Thymus (tissue), 14 donors: ENCODE measurements around the gene TNRC6B. TPM values are rescaled to one million over a fixed set of nuclear protein-coding genes. Genes with fewer than 3 reads are reported as not detected.
A peak's percentile ranks its signal among the peaks of the same experiment; 100 is the strongest.

Experiments
- DNase-seq, 9 donors: peaks; one replicate each; pipeline ENCODE4 v3.0.0-alpha.2; 2013; ENCODE audit warnings: low spot score in 9 of 9, low read depth in 6 of 9, missing footprints in 1 of 9
- H3K27ac ChIP-seq, 2 donors: one replicate each; pipeline ENCODE4 v1.5.1; 2013; ENCODE audit warnings: control low read depth in 1 of 2, low read depth in 1 of 2, low read length in 1 of 2, mild to moderate bottlenecking in 1 of 2, moderate library complexity in 1 of 2
- H3K27me3 ChIP-seq, 2 donors: one replicate each; pipeline ENCODE4 v1.5.1; 2013; ENCODE audit warnings: low read length in 1 of 2; ENCODE audit not compliant: control insufficient read depth in 2 of 2, insufficient read depth in 1 of 2
- H3K36me3 ChIP-seq, 2 donors: one replicate each; pipeline ENCODE4 v1.5.1; 2013; ENCODE audit warnings: low read length in 1 of 2, mild to moderate bottlenecking in 1 of 2, moderate library complexity in 1 of 2; ENCODE audit not compliant: control insufficient read depth in 2 of 2, insufficient read depth in 2 of 2
- H3K4me1 ChIP-seq, 2 donors: one replicate each; pipeline ENCODE4 v1.5.1; 2013; ENCODE audit warnings: low read length in 2 of 2; ENCODE audit not compliant: control insufficient read depth in 2 of 2, insufficient read depth in 2 of 2
- H3K4me3 ChIP-seq, 2 donors: one replicate each; pipeline ENCODE4 v1.5.1; 2013; ENCODE audit warnings: low read length in 2 of 2, control low read depth in 1 of 2, mild to moderate bottlenecking in 1 of 2
- H3K9me3 ChIP-seq, 2 donors: one replicate each; pipeline ENCODE4 v1.5.1; 2013; ENCODE audit warnings: low read length in 1 of 2, mild to moderate bottlenecking in 1 of 2; ENCODE audit not compliant: control insufficient read depth in 2 of 2, insufficient read depth in 1 of 2
- WGBS: extraction: QIAGEN DNeasy Blood & Tissue Kit; methylation state at CpG from one replicate; pipeline ENCODE4 v1.1.7; 2013; 5-methylcytosine and 5-hydroxymethylcytosine counted together
- long read RNA-seq, 10 donors: transcript quantifications; one replicate each; lab custom pipeline, GENCODE V29; 2026
- polyA plus RNA-seq: library from polyadenylated mRNA; stranded (reverse); fragments of 200-250 nt; gene quantifications from one replicate; pipeline ENCODE4 v1.2.3, GENCODE V29; 2013
- total RNA-seq: library from RNA; stranded (reverse); fragments of 120-200 nt; gene quantifications from one replicate; pipeline ENCODE4 v1.2.4, GENCODE V29; 2013
- donor health status: healthy.

TNRC6B gene
- total RNA-seq (20.4 TPM), polyA plus RNA-seq (13.3 TPM)
- long read RNA-seq, donor 1, result 0 reads
- long read RNA-seq, donor 2, partial matches to known transcripts, result 0 of 1 reads
- long read RNA-seq, donor 2, other reads (novel, unspliced or antisense), result 0 of 1 reads
- long read RNA-seq, donor 3, partial matches to known transcripts, result 19 of 19 reads
- long read RNA-seq, donor 3, other reads (novel, unspliced or antisense), result 0 of 19 reads
- long read RNA-seq, donor 4, result 0 reads
- long read RNA-seq, donor 5, result 0 reads
- long read RNA-seq, donor 6, result 0 reads
- long read RNA-seq, donor 7, partial matches to known transcripts, result 0 of 2 reads
- long read RNA-seq, donor 7, other reads (novel, unspliced or antisense), result 0 of 2 reads
- long read RNA-seq, donor 8, result 0 reads
- long read RNA-seq, donor 9, result 0 reads
- long read RNA-seq, donor 10, result 0 reads

- Histone ChIP-seq H3K4me3 (peak within 1 kb of the TSS; percentile 69 to 80), H3K27ac (peak within 1 kb of the TSS; percentile 87 to 91), H3K4me1 (peaks cover 25 to 38% of the 10 kb centered on the region in 2 donors), H3K9me3 (no peaks in the 10 kb centered on the region), H3K36me3 (peaks cover 0 to 10% of the 10 kb centered on the region in 2 donors), H3K27me3 (no peaks in the 10 kb centered on the region)
- DNase-seq, result peak; percentile 80 to 98 (median 93)
- WGBS, result under 1% methylated on average over 10 of the region's 10 CpGs
These were observed at the start of gene TNRC6B for GRCh38 chr22:40177738-40178416. TSS of gene TNRC6B (plus strand) at chr22:40177925. CDS start at chr22:40178136, 211 bp downstream.

GRCh38 chr22:40128989-40129388, 48.7 kb upstream of the TNRC6B start:
- Histone ChIP-seq H3K9me3 (no peaks in the 10 kb centered on the region), H3K4me1 (peaks cover 2 to 12% of the 10 kb centered on the region in 2 donors), H3K27ac (peak overlapping the region in 1 of 2 donors; percentile 45), H3K27me3 (no peaks in the 10 kb centered on the region), H3K4me3 (no peak overlapping the region), H3K36me3 (peaks cover 27 to 48% of the 10 kb centered on the region in 2 donors)
- 26% methylated on average over 4 of the region's 4 CpGs for WGBS
- DNase-seq, result peak in 4 of 9 donors; percentile 18 to 61 (median 26)

- Histone ChIP-seq H3K36me3 (peaks cover 14 to 40% of the 10 kb centered on the region in 2 donors), H3K9me3 (no peaks in the 10 kb centered on the region), H3K27ac (no peak overlapping the region), H3K4me3 (no peak overlapping the region), H3K27me3 (no peaks in the 10 kb centered on the region), H3K4me1 (no peaks in the 10 kb centered on the region)
- 98% methylated on average over 4 of the region's 4 CpGs for WGBS
- no peak for DNase-seq
These were observed 40.6 kb upstream of the TNRC6B start for GRCh38 chr22:40137132-40137531.

GRCh38 chr22:40138866-40139265, 38.9 kb upstream of the TNRC6B start:
- H3K4me3 ChIP-seq, result no peak overlapping the region
- no peaks in the 10 kb centered on the region for H3K27me3 ChIP-seq
- DNase-seq, result no peak
- no peak overlapping the region for H3K27ac ChIP-seq
- H3K36me3 ChIP-seq, result peaks cover 14 to 42% of the 10 kb centered on the region in 2 donors
- no peaks in the 10 kb centered on the region for H3K4me1 ChIP-seq
- no peaks in the 10 kb centered on the region for H3K9me3 ChIP-seq

GRCh38 chr22:40147388-40148176, 30.1 kb upstream of the TNRC6B start:
- no peaks in the 10 kb centered on the region for H3K27me3 ChIP-seq
- WGBS, result 93% methylated on average over 10 of the region's 10 CpGs
- H3K27ac ChIP-seq, result no peak overlapping the region
- no peaks in the 10 kb centered on the region for H3K9me3 ChIP-seq
- H3K36me3 ChIP-seq, result peaks cover 7 to 10% of the 10 kb centered on the region in 2 donors
- DNase-seq, result no peak
- no peak overlapping the region for H3K4me3 ChIP-seq
- H3K4me1 ChIP-seq, result no peaks in the 10 kb centered on the region

- H3K4me3 ChIP-seq, result no peak overlapping the region
- H3K9me3 ChIP-seq, result no peaks in the 10 kb centered on the region
- H3K36me3 ChIP-seq, result peaks cover 14 to 17% of the 10 kb centered on the region in 2 donors
- 95% methylated on average over 4 of the region's 4 CpGs for WGBS
- peaks cover 0 to 2% of the 10 kb centered on the region in 2 donors for H3K4me1 ChIP-seq
- no peak overlapping the region for H3K27ac ChIP-seq
- no peak for DNase-seq
- H3K27me3 ChIP-seq, result no peaks in the 10 kb centered on the region
These were observed 24.5 kb upstream of the TNRC6B start for GRCh38 chr22:40153192-40153591.

GRCh38 chr22:40153705-40154104, 24.0 kb upstream of the TNRC6B start:
- H3K9me3 ChIP-seq, result no peaks in the 10 kb centered on the region
- H3K4me1 ChIP-seq, result peaks cover 0 to 2% of the 10 kb centered on the region in 2 donors

GRCh38 chr22:40156001-40156516, 21.7 kb upstream of the TNRC6B start:
- no peak overlapping the region for H3K27ac ChIP-seq
- H3K27me3 ChIP-seq, result no peaks in the 10 kb centered on the region
- H3K4me1 ChIP-seq, result peaks cover 0 to 2% of the 10 kb centered on the region in 2 donors
- no peaks in the 10 kb centered on the region for H3K9me3 ChIP-seq
- 85% methylated on average over 7 of the region's 7 CpGs for WGBS
- DNase-seq, result peak in 2 of 9 donors; percentile 12 to 31
- H3K36me3 ChIP-seq, result peaks cover 20 to 21% of the 10 kb centered on the region in 2 donors
- no peak overlapping the region for H3K4me3 ChIP-seq

More at GRCh38 chr22:40153705-40154104, 24.0 kb upstream of the TNRC6B start:
- 98% methylated on average over 4 of the region's 4 CpGs for WGBS
- DNase-seq, result no peak
- Histone ChIP-seq H3K4me3 (no peak overlapping the region), H3K27ac (no peak overlapping the region), H3K36me3 (peaks cover 14 to 17% of the 10 kb centered on the region in 2 donors), H3K27me3 (no peaks in the 10 kb centered on the region)
